GM12892 (cell line): ENCODE results near the gene BCL7A.

Source experiments
- POLR2A ChIP-seq: IDR thresholded peaks from 2 replicates; pipeline ENCODE4 v1.6.1; 2011; ENCODE audit warnings: low read depth, low read length, control low read depth
- POLR2AphosphoS5 ChIP-seq: IDR thresholded peaks from 2 replicates; pipeline ENCODE4 v1.6.1; 2011; ENCODE audit warnings: low read depth, low read length, control low read depth
- TAF1 ChIP-seq: IDR thresholded peaks from 2 replicates; pipeline ENCODE4 v1.6.1; 2011; ENCODE audit warnings: low read depth, mild to moderate bottlenecking, control low read depth, low read length, borderline replicate concordance

DNA sequence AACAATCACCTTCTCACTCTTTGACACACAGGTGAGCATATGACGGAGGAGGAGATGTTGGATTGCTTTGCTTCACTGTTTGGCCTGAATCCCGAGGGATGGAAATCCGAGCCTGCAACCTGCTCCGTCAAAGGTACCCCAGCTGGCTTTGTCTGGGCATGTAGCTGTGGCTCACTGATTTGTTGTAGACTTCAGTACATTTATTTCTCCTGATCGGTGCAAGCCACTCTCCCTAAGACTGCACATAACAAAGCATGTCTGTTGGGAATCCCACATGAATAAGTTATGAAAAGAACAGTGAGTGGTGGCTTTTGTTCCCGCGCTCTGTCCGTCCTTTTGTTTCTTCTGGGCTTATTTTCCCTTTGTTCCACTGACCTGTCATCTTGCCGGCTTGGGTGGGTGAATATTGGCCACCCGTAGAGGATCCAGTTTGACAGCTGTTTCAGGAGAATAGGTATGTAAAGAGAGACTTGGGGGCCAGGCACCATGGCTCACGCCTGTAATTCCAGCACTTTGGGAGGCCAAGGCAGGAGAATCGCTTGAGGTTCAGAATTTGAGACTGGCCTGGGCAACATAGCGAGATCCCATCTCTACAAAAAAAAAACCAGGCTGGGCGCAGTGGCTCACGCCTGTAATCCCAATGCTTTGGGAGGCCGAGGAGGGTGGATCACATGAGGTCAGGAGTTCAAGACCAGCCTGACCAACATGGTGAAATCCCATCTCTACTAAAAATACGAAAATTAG lies 20.0 kb upstream of the BCL7A start:
- TF ChIP-seq POLR2AphosphoS5 (no peak), POLR2A (no peak), TAF1 (no peak)
